ENCODE results near the gene VGLL4. TPM values are rescaled to one million over a fixed set of nuclear protein-coding genes. Genes with fewer than 3 reads are reported as not detected.
A peak's percentile ranks its signal among the peaks of the same experiment; 100 is the strongest.

The VGLL4 gene
- total and polyA plus RNA-seq, 2 of the 4 experiments (the other 2 are of a cell fraction): 26.2 to 35.4 TPM

- no peak for DNase-seq
Measured at GRCh38 chr3:11565072-11565471, 78.6 kb downstream of the VGLL4 start.

More at GRCh38 chr3:11565072-11565471, 78.6 kb downstream of the VGLL4 start:
- Histone ChIP-seq H3K4me3 (ENCODE audit: insufficient read depth, low read depth, low read length) (no peak overlapping the region), H3K36me3 (ENCODE audit: control insufficient read depth, insufficient read depth, low read length) (peaks cover 56% of the 10 kb centered on the region), H3K14ac (replicated peaks; ENCODE audit: low read depth, low read length) (no peak overlapping the region), H3K9me1 (ENCODE audit: insufficient read depth, low read length) (peaks cover 40% of the 10 kb centered on the region), H3K18ac (ENCODE audit: low read depth, low read length) (no peak overlapping the region), H3K4me2 (ENCODE audit: low read depth, low read length) (no peak overlapping the region), H2AK5ac (ENCODE audit: low read depth, low read length) (no peak overlapping the region; the same call in 1 of the 2 replicates), H3K4me1 (ENCODE audit: control insufficient read depth, insufficient read depth, low read length) (peaks cover 29% of the 10 kb centered on the region), H2AFZ (replicated peaks; ENCODE audit: low read length, poor library complexity) (no peak overlapping the region), H3K79me1 (ENCODE audit: low read depth in 1 of 2, low read length in 2 of 2) (peaks cover 36 to 95% of the 10 kb centered on the region in 2 experiments), H3K27ac (ENCODE audit: insufficient read depth, low read length) (no peak overlapping the region), H2BK5ac (ENCODE audit: low read depth, low read length, poor library complexity, severe bottlenecking) (no peak overlapping the region), H4K5ac (ENCODE audit: low read depth, low read length) (no peak overlapping the region), H3K9ac (ENCODE audit: low read depth, low read length) (no peak overlapping the region), H3K56ac (ENCODE audit: extremely low read depth, insufficient read depth, low read length) (no peak overlapping the region), H4K20me1 (ENCODE audit: insufficient read depth, low read length) (peaks cover 45% of the 10 kb centered on the region), H4K8ac (ENCODE audit: low read depth in 2 of 2, low read length in 2 of 2) (no peak overlapping the region), H2BK120ac (ENCODE audit: low read depth, low read length) (no peak overlapping the region), H3K9me3 (ENCODE audit: control insufficient read depth, insufficient read depth, low read length) (no peaks in the 10 kb centered on the region), H2AK9ac (replicated peaks; ENCODE audit: low read depth, low read length, poor library complexity) (no peak overlapping the region), H3K27me3 (ENCODE audit: control insufficient read depth, insufficient read depth, low read length) (no peaks in the 10 kb centered on the region), H4K91ac (ENCODE audit: insufficient read depth, low read depth, low read length) (no peak overlapping the region), H3K4ac (ENCODE audit: low read depth, low read length) (0 out of 2 replicates have a peak overlapping the region, but pooled peaks have one; percentile 4), H3K23ac (ENCODE audit: low read depth, low read length) (no peak overlapping the region), H2BK20ac (ENCODE audit: low read depth, low read length) (no peak overlapping the region), H2BK15ac (ENCODE audit: low read depth, low read length) (no peak overlapping the region)
- intact Hi-C loops (cut with micrococcal nuclease): no loop called here
- in situ Hi-C loops (cut with MboI; ENCODE audit: low sequenced_read_pairs): loop anchor here (10.0 kb wide), 1 partner anchor 80 kb away; the partner anchor contains the start of gene VGLL4
- ChIA-PET POLR2A (ENCODE audit: unreplicated experiment) (no interaction called here), CTCF (no interaction called here)
- no TSS peak for BruUV-seq (replicated peaks)
- no peak for ATAC-seq (ENCODE audit: low read depth)
- dilution Hi-C loops (cut with HindIII; ENCODE audit: low sequenced_read_pairs, unreplicated experiment): no loop called here
- WGBS, 2 experiments (ENCODE audit: extremely low coverage in 2 of 2, insufficient read length in 1 of 2): 94% methylated on average over 11 of the region's 16 CpGs; no CpG with 5 or more reads in 1 of the 2 experiments
- no peak for TF ChIP-seq CHD1 (IDR thresholded peaks at IDR 0.05; ENCODE audit: low read depth, low read length)
- TF ChIP-seq RFX5 (IDR thresholded peaks at IDR 0.05; ENCODE audit: low read depth, low read length): no peak
- no peak for TF ChIP-seq USF2 (IDR thresholded peaks at IDR 0.05; ENCODE audit: low read depth, low read length)
- TF ChIP-seq NFE2L2 (IDR thresholded peaks at IDR 0.05; ENCODE audit: low read depth, low read length): no peak
- no peak for TF ChIP-seq BHLHE40 (IDR thresholded peaks at IDR 0.05; ENCODE audit: low read depth, low read length)
- no peak for TF ChIP-seq RCOR1 (IDR thresholded peaks at IDR 0.05; ENCODE audit: insufficient replicate concordance, low read length)
- TF ChIP-seq FOS (IDR thresholded peaks at IDR 0.05; ENCODE audit: low read depth, low read length): no peak
- no peak for TF ChIP-seq MAZ (IDR thresholded peaks at IDR 0.05; ENCODE audit: borderline replicate concordance, low read depth, low read length)
- no peak for TF ChIP-seq SMC3 (IDR thresholded peaks at IDR 0.05; ENCODE audit: low read depth, low read length)
- TF ChIP-seq MAFK (IDR thresholded peaks at IDR 0.05; ENCODE audit: low read depth, low read length): no peak
- no peak for TF ChIP-seq RAD21 (IDR thresholded peaks at IDR 0.05; ENCODE audit: low read length)
- no peak for TF ChIP-seq CEBPB (IDR thresholded peaks at IDR 0.05; ENCODE audit: low read depth, low read length)
- TF ChIP-seq ELK1 (IDR thresholded peaks at IDR 0.05; ENCODE audit: borderline replicate concordance, low read depth, low read length): no peak
- no peak for TF ChIP-seq CTCF (conservative IDR thresholded peaks at IDR 0.05; ENCODE audit: low read depth, low read length)
- TF ChIP-seq POLR2A (IDR thresholded peaks at IDR 0.05; ENCODE audit: low read depth, low read length): no peak
- TF ChIP-seq MXI1 (IDR thresholded peaks at IDR 0.05; ENCODE audit: borderline replicate concordance, low read depth, low read length): no peak

All from IMR-90 (cell line).